SK-N-SH treated with all-trans-retinoic acid at 6 μM for 48 hours (cell line): ENCODE results near the gene CD151.

Experiments used
- ARNTL ChIP-seq: fragments of 450-650 bp; formaldehyde crosslinking; IDR thresholded peaks from 2 replicates; pipeline ENCODE4 v1.5.0; 2020; ENCODE audit warnings: low read depth, mild to moderate bottlenecking, moderate library complexity, borderline replicate concordance
- ISL1 ChIP-seq: fragments of 250-450 bp; sonication (Bioruptor Pico); IDR thresholded peaks from 2 replicates; pipeline ENCODE4 v2.1.2; 2022; ENCODE audit warnings: mild to moderate bottlenecking, moderate library complexity
- OSR1 ChIP-seq: fragments of 250-450 bp; sonication (Bioruptor Pico); IDR thresholded peaks from 2 replicates; pipeline ENCODE4 v1.8.0; 2022; ENCODE audit warnings: moderate library complexity, mild to moderate bottlenecking, inconsistent platforms
- PPARA ChIP-seq: fragments of 250-450 bp; sonication (Bioruptor Pico); IDR thresholded peaks from 2 replicates; pipeline ENCODE4 v1.5.0; 2020; ENCODE audit warnings: mild to moderate bottlenecking, borderline replicate concordance
- RARB ChIP-seq: fragments of 250-450 bp; sonication (Bioruptor Pico); IDR thresholded peaks from 2 replicates; pipeline ENCODE4 v1.8.0; 2021; ENCODE audit warnings: mild to moderate bottlenecking, moderate library complexity
- ZFP30 ChIP-seq: fragments of 450-650 bp; formaldehyde crosslinking; IDR thresholded peaks from 2 replicates; pipeline ENCODE4 v1.5.0; 2022; ENCODE audit warnings: mild to moderate bottlenecking, moderate library complexity
- ZNF565 ChIP-seq: fragments of 450-650 bp; formaldehyde crosslinking; conservative IDR thresholded peaks from 2 replicates; pipeline ENCODE4 v1.5.0; 2020; ENCODE audit warnings: low read depth, mild to moderate bottlenecking, moderate library complexity
- ZNF70 ChIP-seq: fragments of 450-650 bp; formaldehyde crosslinking; IDR thresholded peaks from 2 replicates; pipeline ENCODE4 v1.5.0; 2020; ENCODE audit warnings: mild to moderate bottlenecking, moderate library complexity
- ZNF8 ChIP-seq: fragments of 450-650 bp; formaldehyde crosslinking; IDR thresholded peaks from 2 replicates; pipeline ENCODE4 v1.5.0; 2020; ENCODE audit warnings: mild to moderate bottlenecking, moderate library complexity
- TF ChIP-seq, protein P1 (sequence below): fragments of 250-450 bp; sonication (Bioruptor Pico); IDR thresholded peaks from 2 replicates; pipeline ENCODE4 v1.8.0; 2020; ENCODE audit warnings: mild to moderate bottlenecking, moderate library complexity, borderline replicate concordance
- TF ChIP-seq, protein P2 (sequence below): fragments of 250-450 bp; sonication (Bioruptor Pico); IDR thresholded peaks from 2 replicates; pipeline ENCODE4 v1.5.1; 2021; ENCODE audit warnings: mild to moderate bottlenecking, moderate library complexity
- TF ChIP-seq, protein P3 (sequence below): fragments of 250-450 bp; sonication (Bioruptor Pico); IDR thresholded peaks from 2 replicates; pipeline ENCODE4 v1.5.0; 2020; ENCODE audit warnings: mild to moderate bottlenecking, moderate library complexity

DNA sequence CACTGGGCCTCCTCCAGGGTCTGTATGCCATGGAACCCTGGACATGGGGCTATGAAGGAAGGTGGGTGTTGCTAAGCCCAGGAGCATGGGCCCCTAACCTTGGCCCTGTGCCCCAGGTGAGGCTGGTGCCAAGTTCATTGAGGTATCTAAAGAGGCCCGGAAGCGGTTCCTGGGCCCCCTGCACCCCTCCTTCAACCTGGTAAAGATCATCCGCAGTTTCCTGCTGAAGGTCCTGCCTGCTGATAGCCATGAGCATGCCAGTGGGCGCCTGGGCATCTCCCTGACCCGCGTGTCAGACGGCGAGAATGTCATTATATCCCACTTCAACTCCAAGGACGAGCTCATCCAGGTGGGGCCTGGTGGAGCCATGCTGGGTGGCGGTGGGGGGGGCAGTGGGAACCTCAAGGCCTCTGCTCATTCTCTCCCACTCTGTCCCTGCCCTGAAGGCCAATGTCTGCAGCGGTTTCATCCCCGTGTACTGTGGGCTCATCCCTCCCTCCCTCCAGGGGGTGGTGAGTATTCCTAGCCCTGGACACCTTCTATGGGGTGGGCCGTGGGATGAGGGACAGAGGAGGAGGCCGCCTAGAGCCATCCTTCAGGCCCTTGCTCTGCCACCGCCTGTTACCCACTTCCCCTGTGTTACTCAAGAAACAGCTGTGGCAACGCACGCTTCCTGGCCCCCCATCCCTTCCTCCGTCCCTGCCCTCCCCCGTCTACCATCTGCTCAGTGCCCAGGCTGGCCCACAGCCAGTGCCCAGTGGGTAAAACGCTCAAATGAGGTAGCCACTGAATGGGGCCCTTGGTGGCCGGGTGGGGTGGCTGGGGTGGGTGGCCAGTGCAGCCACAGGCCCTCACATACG, 11.0 kb upstream of the CD151 start:
- TF ChIP-seq PPARA (CRISPR knock-in tag) (no peak), OSR1 (no peak), ZNF565 (CRISPR knock-in tag) (no peak), ZNF70 (CRISPR knock-in tag) (no peak), ZFP30 (no peak), ARNTL (no peak), RARB (no peak), ZNF8 (CRISPR knock-in tag) (no peak), ISL1 (no peak)
- TF ChIP-seq, protein P1, sequence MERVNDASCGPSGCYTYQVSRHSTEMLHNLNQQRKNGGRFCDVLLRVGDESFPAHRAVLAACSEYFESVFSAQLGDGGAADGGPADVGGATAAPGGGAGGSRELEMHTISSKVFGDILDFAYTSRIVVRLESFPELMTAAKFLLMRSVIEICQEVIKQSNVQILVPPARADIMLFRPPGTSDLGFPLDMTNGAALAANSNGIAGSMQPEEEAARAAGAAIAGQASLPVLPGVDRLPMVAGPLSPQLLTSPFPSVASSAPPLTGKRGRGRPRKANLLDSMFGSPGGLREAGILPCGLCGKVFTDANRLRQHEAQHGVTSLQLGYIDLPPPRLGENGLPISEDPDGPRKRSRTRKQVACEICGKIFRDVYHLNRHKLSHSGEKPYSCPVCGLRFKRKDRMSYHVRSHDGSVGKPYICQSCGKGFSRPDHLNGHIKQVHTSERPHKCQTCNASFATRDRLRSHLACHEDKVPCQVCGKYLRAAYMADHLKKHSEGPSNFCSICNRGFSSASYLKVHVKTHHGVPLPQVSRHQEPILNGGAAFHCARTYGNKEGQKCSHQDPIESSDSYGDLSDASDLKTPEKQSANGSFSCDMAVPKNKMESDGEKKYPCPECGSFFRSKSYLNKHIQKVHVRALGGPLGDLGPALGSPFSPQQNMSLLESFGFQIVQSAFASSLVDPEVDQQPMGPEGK (CRISPR knock-in tag): no peak
- TF ChIP-seq, protein P2, sequence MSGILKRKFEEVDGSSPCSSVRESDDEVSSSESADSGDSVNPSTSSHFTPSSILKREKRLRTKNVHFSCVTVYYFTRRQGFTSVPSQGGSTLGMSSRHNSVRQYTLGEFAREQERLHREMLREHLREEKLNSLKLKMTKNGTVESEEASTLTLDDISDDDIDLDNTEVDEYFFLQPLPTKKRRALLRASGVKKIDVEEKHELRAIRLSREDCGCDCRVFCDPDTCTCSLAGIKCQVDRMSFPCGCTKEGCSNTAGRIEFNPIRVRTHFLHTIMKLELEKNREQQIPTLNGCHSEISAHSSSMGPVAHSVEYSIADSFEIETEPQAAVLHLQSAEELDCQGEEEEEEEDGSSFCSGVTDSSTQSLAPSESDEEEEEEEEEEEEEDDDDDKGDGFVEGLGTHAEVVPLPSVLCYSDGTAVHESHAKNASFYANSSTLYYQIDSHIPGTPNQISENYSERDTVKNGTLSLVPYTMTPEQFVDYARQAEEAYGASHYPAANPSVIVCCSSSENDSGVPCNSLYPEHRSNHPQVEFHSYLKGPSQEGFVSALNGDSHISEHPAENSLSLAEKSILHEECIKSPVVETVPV (CRISPR knock-in tag): no peak
- TF ChIP-seq, protein P3, sequence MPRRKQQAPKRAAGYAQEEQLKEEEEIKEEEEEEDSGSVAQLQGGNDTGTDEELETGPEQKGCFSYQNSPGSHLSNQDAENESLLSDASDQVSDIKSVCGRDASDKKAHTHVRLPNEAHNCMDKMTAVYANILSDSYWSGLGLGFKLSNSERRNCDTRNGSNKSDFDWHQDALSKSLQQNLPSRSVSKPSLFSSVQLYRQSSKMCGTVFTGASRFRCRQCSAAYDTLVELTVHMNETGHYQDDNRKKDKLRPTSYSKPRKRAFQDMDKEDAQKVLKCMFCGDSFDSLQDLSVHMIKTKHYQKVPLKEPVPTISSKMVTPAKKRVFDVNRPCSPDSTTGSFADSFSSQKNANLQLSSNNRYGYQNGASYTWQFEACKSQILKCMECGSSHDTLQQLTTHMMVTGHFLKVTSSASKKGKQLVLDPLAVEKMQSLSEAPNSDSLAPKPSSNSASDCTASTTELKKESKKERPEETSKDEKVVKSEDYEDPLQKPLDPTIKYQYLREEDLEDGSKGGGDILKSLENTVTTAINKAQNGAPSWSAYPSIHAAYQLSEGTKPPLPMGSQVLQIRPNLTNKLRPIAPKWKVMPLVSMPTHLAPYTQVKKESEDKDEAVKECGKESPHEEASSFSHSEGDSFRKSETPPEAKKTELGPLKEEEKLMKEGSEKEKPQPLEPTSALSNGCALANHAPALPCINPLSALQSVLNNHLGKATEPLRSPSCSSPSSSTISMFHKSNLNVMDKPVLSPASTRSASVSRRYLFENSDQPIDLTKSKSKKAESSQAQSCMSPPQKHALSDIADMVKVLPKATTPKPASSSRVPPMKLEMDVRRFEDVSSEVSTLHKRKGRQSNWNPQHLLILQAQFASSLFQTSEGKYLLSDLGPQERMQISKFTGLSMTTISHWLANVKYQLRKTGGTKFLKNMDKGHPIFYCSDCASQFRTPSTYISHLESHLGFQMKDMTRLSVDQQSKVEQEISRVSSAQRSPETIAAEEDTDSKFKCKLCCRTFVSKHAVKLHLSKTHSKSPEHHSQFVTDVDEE: no peak
